B cell (primary cell): ENCODE results near the gene FMN2. TPM values are rescaled to one million over a fixed set of nuclear protein-coding genes. Genes with fewer than 3 reads are reported as not detected.

Experiments
- ATAC-seq: fragments of 200-7000 bp; cut with Tn5 transposase; one replicate; pipeline ENCODE4 v1.10.0; 2021; ENCODE audit warnings: low read depth, mild to moderate bottlenecking, moderate number of reproducible peaks, moderate library complexity
- CTCF ChIA-PET: fragments of 350-600 bp; sonication (Branson Sonifier 250); formaldehyde crosslinking; loops from one replicate; lab custom pipeline; 2021; ENCODE audit warnings: antibody characterized with exemption, inconsistent platforms; lab: Charles Lee
- POLR2A ChIA-PET: fragments of 350-600 bp; sonication (Branson Sonifier 250); formaldehyde crosslinking; loops from one replicate; lab custom pipeline; 2021; ENCODE audit warnings: antibody characterized with exemption; lab: Charles Lee
- DNase-seq: peaks from one replicate; pipeline ENCODE4 v3.0.0; 2013
- H2AFZ ChIP-seq: 2 replicates; pipeline ENCODE4 v1.6.1; 2012; ENCODE audit warnings: mild to moderate bottlenecking, low read depth, low read length; ENCODE audit not compliant: insufficient read depth, poor library complexity, severe bottlenecking
- H3K27ac ChIP-seq, 2 donors: 1 replicate in 1 of 2; 2 replicates in 1 of 2; pipeline ENCODE4 v1.5.1; 2012 to 2013; ENCODE audit warnings: low read length in 2 of 2, mild to moderate bottlenecking in 2 of 2, moderate library complexity in 1 of 2
- H3K27me3 ChIP-seq, 4 experiments: fragments of 200-600 bp in 1 of 4; sonication (generic) in 1 of 4; replicated peaks in 1 of 4; 1 replicate in 2 of 4; 2 replicates in 2 of 4; pipeline versions ENCODE4 v1.6.1 to v1.7.0; 2013 to 2016; ENCODE audit warnings: low read length in 3 of 4, mild to moderate bottlenecking in 2 of 4, mixed read lengths in 1 of 4, moderate library complexity in 1 of 4; ENCODE audit not compliant: insufficient read depth in 4 of 4, control insufficient read depth in 3 of 4; ENCODE audit errors: control extremely low read depth in 1 of 4
- H3K36me3 ChIP-seq, 2 experiments: replicated peaks in 1 of 2; 1 replicate in 1 of 2; 2 replicates in 1 of 2; pipeline versions ENCODE4 v1.6.1 to v1.7.1; 2013; ENCODE audit warnings: low read length in 1 of 2; ENCODE audit not compliant: insufficient read depth in 2 of 2, control insufficient read depth in 1 of 2; ENCODE audit errors: control extremely low read depth in 1 of 2, extremely low read depth in 1 of 2
- H3K4me1 ChIP-seq, 2 donors: fragments of 200-600 bp in 1 of 2; sonication (generic) in 1 of 2; 1 replicate in 1 of 2; 2 replicates in 1 of 2; pipeline versions ENCODE4 v1.5.1 to v1.6.1; 2013 to 2017; ENCODE audit warnings: low read length in 2 of 2; ENCODE audit not compliant: control insufficient read depth in 2 of 2, insufficient read depth in 2 of 2
- H3K4me2 ChIP-seq: replicated peaks from 2 replicates; pipeline ENCODE3; 2012; ENCODE audit warnings: mild to moderate bottlenecking, low read depth, low read length; ENCODE audit not compliant: poor library complexity, severe bottlenecking
- H3K4me3 ChIP-seq, 5 experiments: fragments of 200-600 bp in 1 of 5; sonication (generic) in 1 of 5; 1 replicate in 3 of 5; 2 replicates in 2 of 5; pipeline versions ENCODE4 v1.5.1 to v1.7.0; 2011 to 2016; ENCODE audit warnings: low read length in 4 of 5, mild to moderate bottlenecking in 4 of 5, low read depth in 2 of 5, control low read depth in 1 of 5, moderate library complexity in 1 of 5; ENCODE audit not compliant: insufficient read depth in 1 of 5; ENCODE audit errors: control extremely low read depth in 1 of 5, extremely low read depth in 1 of 5
- H3K79me2 ChIP-seq: fragments of 200-600 bp; sonication (generic); one replicate; pipeline ENCODE4 v1.6.0; 2016; ENCODE audit warnings: low read length; ENCODE audit not compliant: control insufficient read depth, insufficient read depth
- H3K9ac ChIP-seq: fragments of 200-600 bp; sonication (generic); 2 replicates; pipeline ENCODE4 v1.6.1; 2017; ENCODE audit warnings: mild to moderate bottlenecking, low read length, moderate library complexity
- H3K9me3 ChIP-seq, 3 donors: one replicate each; pipeline versions ENCODE4 v1.6.1 to v1.7.1; 2013; ENCODE audit warnings: low read length in 2 of 3; ENCODE audit not compliant: control insufficient read depth in 2 of 3, insufficient read depth in 1 of 3; ENCODE audit errors: control extremely low read depth in 1 of 3
- H4K20me1 ChIP-seq: 2 replicates; pipeline ENCODE4 v1.6.0; 2012; ENCODE audit warnings: mild to moderate bottlenecking, low read length; ENCODE audit not compliant: insufficient read depth, control insufficient read depth, poor library complexity, severe bottlenecking
- H3K27ac Mint-ChIP-seq: one replicate; pipeline ENCODE4 v1.8.0; 2021; ENCODE audit warnings: mixed read lengths
- H3K27me3 Mint-ChIP-seq: one replicate; pipeline ENCODE4 v1.8.0; 2021; ENCODE audit warnings: mixed read lengths
- H3K4me1 Mint-ChIP-seq: one replicate; pipeline ENCODE4 v1.8.0; 2021; ENCODE audit warnings: mixed read lengths
- H3K4me3 Mint-ChIP-seq: one replicate; pipeline ENCODE4 v1.8.0; 2021; ENCODE audit warnings: mixed read lengths
- H3K9me3 Mint-ChIP-seq: one replicate; pipeline ENCODE4 v1.8.0; 2022; ENCODE audit warnings: mixed read lengths; ENCODE audit not compliant: insufficient read depth
- CTCF ChIP-seq: fragments of 200-600 bp; IDR thresholded peaks from one replicate; pipeline ENCODE4 v1.8.0; 2022; ENCODE audit warnings: antibody characterized with exemption, mild to moderate bottlenecking
- EZH2 ChIP-seq: IDR thresholded peaks from 2 replicates; pipeline ENCODE4 v1.6.1; 2012; ENCODE audit warnings: borderline replicate concordance, low read depth, mild to moderate bottlenecking, moderate library complexity, low read length; ENCODE audit not compliant: insufficient read depth, poor library complexity, severe bottlenecking
- WGBS: methylation state at CpG from one replicate; pipeline ENCODE4 v1.1.5; 2013; ENCODE audit warnings: missing lambda C conversion rate; ENCODE audit not compliant: insufficient coverage; 5-methylcytosine and 5-hydroxymethylcytosine counted together
- intact Hi-C: fragments of 100-400 bp; cut with micrococcal nuclease; formaldehyde crosslinking; loops from one replicate; pipeline ENCODE4 v1.10.0; 2022
- polyA plus RNA-seq: library from polyadenylated mRNA; depleted of rRNA; stranded (reverse); fragments of >200 nt; gene quantifications from 2 replicates; pipeline ENCODE4 v1.2.3, GENCODE V29; 2012
- total RNA-seq, 2 donors: library from RNA; stranded (reverse); fragments of 120-200 nt in 1 of 2; gene quantifications; 1 replicate in 1 of 2; 2 replicates in 1 of 2; pipeline versions ENCODE4 v1.2.3 to v1.2.4, GENCODE V29; 2013 to 2022

Gene FMN2
- total and polyA plus RNA-seq, 2 donors (not counting 1 experiment from before 2014, with no cell fraction given), result not detected

GRCh38 chr1:240188139-240188538 is 96.5 kb downstream of the FMN2 start:
- Mint-ChIP-seq H3K9me3 (no peaks in the 10 kb centered on the region), H3K27me3 (peaks cover 11% of the 10 kb centered on the region), H3K4me3 (no peak overlapping the region), H3K4me1 (no peaks in the 10 kb centered on the region), H3K27ac (no peak overlapping the region)
- ATAC-seq (no peak), DNase-seq (no peak)
- Histone ChIP-seq H3K4me1 (no peaks in the 10 kb centered on the region), H3K27ac (no peak overlapping the region), H3K27me3 (no peaks in the 10 kb centered on the region), H3K36me3 (no peaks in the 10 kb centered on the region), H3K9me3 (no peaks in the 10 kb centered on the region), H3K4me2 (no peak overlapping the region), H2AFZ (no peak overlapping the region), H3K79me2 (no peaks in the 10 kb centered on the region), H3K4me3 (no peak overlapping the region), H4K20me1 (no peaks in the 10 kb centered on the region), H3K9ac (no peak overlapping the region)
- ChIA-PET CTCF (interaction anchor here (1.5 kb wide), 1 partner anchor 12 kb away, joined by 9 read pairs; no protein-coding TSS in a partner anchor), POLR2A (no interaction called here)
- TF ChIP-seq CTCF (no peak), EZH2 (no peak)
- intact Hi-C loops, result no loop called here
- WGBS, result 82% methylated on average over 1 of the region's 4 CpGs

- TF ChIP-seq EZH2 (no peak), CTCF (peak; percentile 88)
- no peaks in the 10 kb centered on the region for H3K9me3 ChIP-seq
- Mint-ChIP-seq H3K27ac (no peak overlapping the region), H3K4me3 (no peak overlapping the region), H3K9me3 (no peaks in the 10 kb centered on the region), H3K27me3 (peaks cover 11% of the 10 kb centered on the region), H3K4me1 (no peaks in the 10 kb centered on the region)
- no peaks in the 10 kb centered on the region for H3K36me3 ChIP-seq
- H4K20me1 ChIP-seq, result no peaks in the 10 kb centered on the region
- ATAC-seq, result no peak
- no peaks in the 10 kb centered on the region for H3K79me2 ChIP-seq
- no peak overlapping the region for H2AFZ ChIP-seq
- no peak overlapping the region for H3K27ac ChIP-seq
- H3K9ac ChIP-seq, result no peak overlapping the region
- WGBS, result 17% methylated on average over 1 of the region's 6 CpGs
- intact Hi-C loops, result no loop called here
- no peak overlapping the region for H3K4me3 ChIP-seq
- CTCF ChIA-PET, result interaction anchor here (0.7 to 1.5 kb wide), 2 partner anchors 11 to 72 kb away, joined by 3 to 9 read pairs; no protein-coding TSS in a partner anchor
- H3K4me2 ChIP-seq, result no peak overlapping the region
- H3K27me3 ChIP-seq, result no peaks in the 10 kb centered on the region
- no peaks in the 10 kb centered on the region for H3K4me1 ChIP-seq
- POLR2A ChIA-PET, result no interaction called here
- DNase-seq, result peak; percentile 20
These were observed 97.8 kb downstream of the FMN2 start for GRCh38 chr1:240189386-240189989.
